OCI-LY1 (cell line): ENCODE results near the gene PPM1B.

Source experiments
- CTCF ChIP-seq: fragments of 200-600 bp; sonication (generic), shearing (Covaris generic); IDR thresholded peaks from 2 replicates; pipeline ENCODE4 v1.5.1; 2017; ENCODE audit warnings: mild to moderate bottlenecking, antibody characterized with exemption, low read length, moderate library complexity, mixed read lengths
- EZH2 ChIP-seq: fragments of 200-600 bp; sonication (generic), shearing (Covaris generic); IDR thresholded peaks from 2 replicates; pipeline ENCODE4 v1.8.0; 2017; ENCODE audit warnings: borderline replicate concordance, mixed run types, mild to moderate bottlenecking, antibody characterized with exemption, low read length, moderate library complexity, mixed read lengths

GRCh38 chr2:44142306-44142705 lies 26.4 kb upstream of the PPM1B start:
- TF ChIP-seq EZH2: no peak
- no peak for TF ChIP-seq CTCF
